ENCODE measurements around the gene RLBP1.

DNA sequence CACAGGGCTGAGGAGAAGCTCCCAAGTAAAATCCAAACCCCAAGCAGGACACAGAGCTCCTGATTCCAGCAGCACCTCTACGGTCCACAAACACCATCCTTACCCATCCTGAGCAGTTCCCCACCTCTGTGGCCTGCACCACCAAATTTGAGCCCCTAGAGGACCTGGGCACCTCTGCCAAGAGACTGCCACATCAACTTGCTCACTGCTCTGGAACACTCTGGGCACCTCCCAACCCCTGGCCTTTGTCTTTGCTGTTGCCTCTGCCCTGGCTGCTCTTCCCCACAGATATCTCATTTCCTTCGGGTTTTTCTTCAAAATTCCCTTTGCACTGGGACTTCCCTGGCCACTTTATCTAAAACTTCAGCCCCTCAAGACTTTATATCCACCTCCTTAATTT is 5.8 kb downstream of the RLBP1 start:
- TF ChIP-seq CTCF (IDR thresholded peaks at IDR 0.05; ENCODE audit: poor library complexity, severe bottlenecking) (no peak), EZH2 (IDR thresholded peaks at IDR 0.05; ENCODE audit: borderline replicate concordance, insufficient read depth, low read length, poor library complexity, severe bottlenecking) (no peak), EP300 (conservative IDR thresholded peaks at IDR 0.05; ENCODE audit: poor library complexity, severe bottlenecking) (no peak), MXI1 (conservative IDR thresholded peaks at IDR 0.05; ENCODE audit: poor library complexity, severe bottlenecking) (no peak)
- TF ChIP-seq, protein P1, sequence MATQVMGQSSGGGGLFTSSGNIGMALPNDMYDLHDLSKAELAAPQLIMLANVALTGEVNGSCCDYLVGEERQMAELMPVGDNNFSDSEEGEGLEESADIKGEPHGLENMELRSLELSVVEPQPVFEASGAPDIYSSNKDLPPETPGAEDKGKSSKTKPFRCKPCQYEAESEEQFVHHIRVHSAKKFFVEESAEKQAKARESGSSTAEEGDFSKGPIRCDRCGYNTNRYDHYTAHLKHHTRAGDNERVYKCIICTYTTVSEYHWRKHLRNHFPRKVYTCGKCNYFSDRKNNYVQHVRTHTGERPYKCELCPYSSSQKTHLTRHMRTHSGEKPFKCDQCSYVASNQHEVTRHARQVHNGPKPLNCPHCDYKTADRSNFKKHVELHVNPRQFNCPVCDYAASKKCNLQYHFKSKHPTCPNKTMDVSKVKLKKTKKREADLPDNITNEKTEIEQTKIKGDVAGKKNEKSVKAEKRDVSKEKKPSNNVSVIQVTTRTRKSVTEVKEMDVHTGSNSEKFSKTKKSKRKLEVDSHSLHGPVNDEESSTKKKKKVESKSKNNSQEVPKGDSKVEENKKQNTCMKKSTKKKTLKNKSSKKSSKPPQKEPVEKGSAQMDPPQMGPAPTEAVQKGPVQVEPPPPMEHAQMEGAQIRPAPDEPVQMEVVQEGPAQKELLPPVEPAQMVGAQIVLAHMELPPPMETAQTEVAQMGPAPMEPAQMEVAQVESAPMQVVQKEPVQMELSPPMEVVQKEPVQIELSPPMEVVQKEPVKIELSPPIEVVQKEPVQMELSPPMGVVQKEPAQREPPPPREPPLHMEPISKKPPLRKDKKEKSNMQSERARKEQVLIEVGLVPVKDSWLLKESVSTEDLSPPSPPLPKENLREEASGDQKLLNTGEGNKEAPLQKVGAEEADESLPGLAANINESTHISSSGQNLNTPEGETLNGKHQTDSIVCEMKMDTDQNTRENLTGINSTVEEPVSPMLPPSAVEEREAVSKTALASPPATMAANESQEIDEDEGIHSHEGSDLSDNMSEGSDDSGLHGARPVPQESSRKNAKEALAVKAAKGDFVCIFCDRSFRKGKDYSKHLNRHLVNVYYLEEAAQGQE (IDR thresholded peaks at IDR 0.05; ENCODE audit: borderline replicate concordance), result no peak

Data from neural cell (in vitro differentiated cells).